ENCODE measurements around the gene UBA6.

The UBA6 gene

GRCh38 chr4:67691328-67691727, 9.6 kb downstream of the UBA6 start:
- no peak overlapping the region for H3K4me3 ChIP-seq (ENCODE audit: low read depth, low read length)
- TF ChIP-seq CTCF (IDR thresholded peaks at IDR 0.05; ENCODE audit: borderline replicate concordance, insufficient read depth, low read depth, low read length) = no peak

- TF ChIP-seq CTCF (IDR thresholded peaks at IDR 0.05; ENCODE audit: borderline replicate concordance, insufficient read depth, low read depth, low read length) = no peak
- H3K4me3 ChIP-seq (ENCODE audit: low read depth, low read length) = no peak overlapping the region
Measured at GRCh38 chr4:67687636-67688035, 13.3 kb downstream of the UBA6 start.

GRCh38 chr4:67685532-67685859, 15.5 kb downstream of the UBA6 start:
- no peak overlapping the region for H3K4me3 ChIP-seq (ENCODE audit: low read depth, low read length)
- no peak for TF ChIP-seq CTCF (IDR thresholded peaks at IDR 0.05; ENCODE audit: borderline replicate concordance, insufficient read depth, low read depth, low read length)

GRCh38 chr4:67684839-67685531, 16.0 kb downstream of the UBA6 start:
- no peak for TF ChIP-seq CTCF (IDR thresholded peaks at IDR 0.05; ENCODE audit: borderline replicate concordance, insufficient read depth, low read depth, low read length)
- H3K4me3 ChIP-seq (ENCODE audit: low read depth, low read length) = no peak overlapping the region

GRCh38 chr4:67682266-67682665, 18.7 kb downstream of the UBA6 start:
- no peak overlapping the region for H3K4me3 ChIP-seq (ENCODE audit: low read depth, low read length)
- no peak for TF ChIP-seq CTCF (IDR thresholded peaks at IDR 0.05; ENCODE audit: borderline replicate concordance, insufficient read depth, low read depth, low read length)

- no peak overlapping the region for H3K4me3 ChIP-seq (ENCODE audit: low read depth, low read length)
- TF ChIP-seq CTCF (IDR thresholded peaks at IDR 0.05; ENCODE audit: borderline replicate concordance, insufficient read depth, low read depth, low read length) = no peak
Measured at GRCh38 chr4:67680581-67681222, 20.3 kb downstream of the UBA6 start.

- no peak overlapping the region for H3K4me3 ChIP-seq (ENCODE audit: low read depth, low read length)
- no peak for TF ChIP-seq CTCF (IDR thresholded peaks at IDR 0.05; ENCODE audit: borderline replicate concordance, insufficient read depth, low read depth, low read length)
Measured at GRCh38 chr4:67678612-67679011, 22.3 kb downstream of the UBA6 start.

Data from GM12875 (cell line).